Smooth muscle cell of bladder (primary cell): ENCODE data around the gene TMEM14B. TPM values are rescaled to one million over a fixed set of nuclear protein-coding genes. Genes with fewer than 3 reads are reported as not detected.

Experiments
- total RNA-seq: library from RNA; depleted of rRNA; stranded (reverse); fragments of >200 nt; gene quantifications from 2 replicates; pipeline ENCODE4 v1.2.3, GENCODE V29; 2014

The TMEM14B gene
- total RNA-seq = 79.8 and 88.0 TPM in 2 replicates

GRCh38 chr6:10747251-10747972 lies at the start of gene TMEM14B:
Gene TMEM14B (plus strand): TSS chr6:10747805. CDS start chr6:10749246, 1,441 bp downstream.

GRCh38 chr6:10722820-10723566 lies 24.6 kb upstream of the TMEM14B start, which contains the start of gene TMEM14C:
Gene TMEM14C (plus strand): TSS chr6:10723070. CDS start chr6:10724614, 1,544 bp downstream.

Other genes starting within 250 kb of the TMEM14B start
- gene GCNT2, start 226.5 kb upstream of the TMEM14B start, total RNA-seq = under 0.01 TPM in 1 of 2 replicates, not detected in the other
- 0.43 TPM in 1 of 2 replicates, not detected in the other for gene C6orf52, start 53.2 kb upstream of the TMEM14B start, total RNA-seq
- 14.1 and 19.8 TPM in 2 replicates for gene PAK1IP1, start 52.8 kb upstream of the TMEM14B start, total RNA-seq
- 122 and 126 TPM in 2 replicates for gene TMEM14C, start 24.7 kb upstream of the TMEM14B start, total RNA-seq
- not detected in 2 replicates for gene MAK, start 90.7 kb downstream of the TMEM14B start, total RNA-seq
- not detected in 2 replicates for gene GCM2, start 134.2 kb downstream of the TMEM14B start, total RNA-seq
- 0.09 and 0.14 TPM in 2 replicates for gene SYCP2L, start 139.2 kb downstream of the TMEM14B start, total RNA-seq